Central memory CD8-positive, alpha-beta T cell (primary cell): Measurements from ENCODE around the gene RAD50.
"Not testable (repeated sequence)": the region's sequence is repeated elsewhere in the genome, so short reads cannot be mapped to it uniquely, and the experiment has no call there.

Experiments
- ATAC-seq: fragments of 150-1000 bp; cut with Tn5 transposase; replicated peaks from 2 replicates; pipeline ENCODE4 v1.10.0; 2022; ENCODE audit warnings: mild to moderate bottlenecking, moderate FRiP score, moderate number of reproducible peaks; ENCODE audit not compliant: poor library complexity, severe bottlenecking; ENCODE audit errors: extremely low read depth
- DNase-seq, 2 donors: peaks; one replicate each; pipeline ENCODE4 v3.0.0; 2021; ENCODE audit warnings: low spot score in 2 of 2
- H3K27ac Mint-ChIP-seq: one replicate; pipeline ENCODE4 v1.8.0; 2022; ENCODE audit warnings: low read depth, mild to moderate bottlenecking, moderate library complexity, mixed read lengths
- H3K27me3 Mint-ChIP-seq: one replicate; pipeline ENCODE4 v1.8.0; 2022; ENCODE audit warnings: mixed read lengths
- H3K36me3 Mint-ChIP-seq: one replicate; pipeline ENCODE4 v1.8.0; 2022; ENCODE audit warnings: mild to moderate bottlenecking, moderate library complexity, mixed read lengths; ENCODE audit not compliant: insufficient read depth
- H3K4me1 Mint-ChIP-seq: one replicate; pipeline ENCODE4 v1.8.0; 2022; ENCODE audit warnings: mixed read lengths
- H3K4me3 Mint-ChIP-seq: one replicate; pipeline ENCODE4 v1.8.0; 2022; ENCODE audit warnings: mild to moderate bottlenecking, moderate library complexity, mixed read lengths
- H3K9me3 Mint-ChIP-seq: one replicate; pipeline ENCODE4 v1.8.0; 2022; ENCODE audit warnings: mixed read lengths

The RAD50 gene

DNA sequence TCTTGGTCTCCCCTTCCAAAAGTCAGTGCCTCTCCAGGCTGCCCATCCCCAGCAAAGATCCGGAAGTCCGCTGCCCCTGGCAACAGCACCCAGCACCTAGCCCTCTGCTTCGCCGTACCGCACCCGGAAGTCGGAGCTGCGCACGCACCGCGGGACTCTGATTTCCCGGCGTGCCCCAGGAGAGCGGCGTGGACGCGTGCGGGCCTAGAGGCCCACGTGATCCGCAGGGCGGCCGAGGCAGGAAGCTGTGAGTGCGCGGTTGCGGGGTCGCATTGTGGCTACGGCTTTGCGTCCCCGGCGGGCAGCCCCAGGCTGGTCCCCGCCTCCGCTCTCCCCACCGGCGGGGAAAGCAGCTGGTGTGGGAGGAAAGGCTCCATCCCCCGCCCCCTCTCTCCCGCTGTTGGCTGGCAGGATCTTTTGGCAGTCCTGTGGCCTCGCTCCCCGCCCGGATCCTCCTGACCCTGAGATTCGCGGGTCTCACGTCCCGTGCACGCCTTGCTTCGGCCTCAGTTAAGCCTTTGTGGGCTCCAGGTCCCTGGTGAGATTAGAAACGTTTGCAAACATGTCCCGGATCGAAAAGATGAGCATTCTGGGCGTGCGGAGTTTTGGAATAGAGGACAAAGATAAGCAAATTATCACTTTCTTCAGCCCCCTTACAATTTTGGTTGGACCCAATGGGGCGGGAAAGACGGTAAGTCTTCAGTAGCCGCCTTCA, at the start of gene RAD50:
Gene RAD50 (plus strand): TSS at position 215 of the 715 bp plus-strand sequence. CDS start 348 bp downstream, at position 563.
- ATAC-seq (peak; percentile 95), DNase-seq (peak; percentile 83 to 85)
- no peaks in the 10 kb centered on the region for H3K9me3 Mint-ChIP-seq

DNA sequence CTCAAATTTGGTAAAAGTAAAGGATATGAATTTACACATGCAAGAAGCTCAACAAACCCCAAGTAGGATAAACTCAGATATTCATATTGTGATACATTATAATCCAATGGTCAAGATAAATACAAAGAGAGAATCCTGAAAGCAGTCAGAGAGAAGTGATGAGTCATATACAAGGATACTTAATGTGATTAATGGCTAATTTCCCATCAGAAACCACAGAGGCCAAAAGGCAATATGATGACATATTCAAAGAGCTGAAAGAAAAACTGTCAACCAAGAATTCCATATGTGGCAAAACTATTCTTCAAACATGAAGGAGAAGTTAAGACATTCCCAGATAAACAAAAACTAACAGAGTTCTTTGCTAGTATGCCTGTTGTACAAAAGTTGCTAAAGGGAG, 46.7 kb upstream of the RAD50 start:
- DNase-seq, result no peak
- no peaks in the 10 kb centered on the region for H3K36me3 Mint-ChIP-seq
- no peak for ATAC-seq
- H3K4me1 Mint-ChIP-seq, result no peaks in the 10 kb centered on the region
- H3K9me3 Mint-ChIP-seq, result no peaks in the 10 kb centered on the region
- no peak overlapping the region for H3K27ac Mint-ChIP-seq
- H3K27me3 Mint-ChIP-seq, result peaks cover 38% of the 10 kb centered on the region
- no peak overlapping the region for H3K4me3 Mint-ChIP-seq

More for the DNA sequence above, at the start of gene RAD50:
- H3K4me3 Mint-ChIP-seq, result peak within 1 kb of the TSS; percentile 93
- peaks cover 23% of the 10 kb centered on the region for H3K4me1 Mint-ChIP-seq
- no peaks in the 10 kb centered on the region for H3K27me3 Mint-ChIP-seq
- peaks cover 15% of the 10 kb centered on the region for H3K36me3 Mint-ChIP-seq
- H3K27ac Mint-ChIP-seq, result peak within 1 kb of the TSS; percentile 97

DNA sequence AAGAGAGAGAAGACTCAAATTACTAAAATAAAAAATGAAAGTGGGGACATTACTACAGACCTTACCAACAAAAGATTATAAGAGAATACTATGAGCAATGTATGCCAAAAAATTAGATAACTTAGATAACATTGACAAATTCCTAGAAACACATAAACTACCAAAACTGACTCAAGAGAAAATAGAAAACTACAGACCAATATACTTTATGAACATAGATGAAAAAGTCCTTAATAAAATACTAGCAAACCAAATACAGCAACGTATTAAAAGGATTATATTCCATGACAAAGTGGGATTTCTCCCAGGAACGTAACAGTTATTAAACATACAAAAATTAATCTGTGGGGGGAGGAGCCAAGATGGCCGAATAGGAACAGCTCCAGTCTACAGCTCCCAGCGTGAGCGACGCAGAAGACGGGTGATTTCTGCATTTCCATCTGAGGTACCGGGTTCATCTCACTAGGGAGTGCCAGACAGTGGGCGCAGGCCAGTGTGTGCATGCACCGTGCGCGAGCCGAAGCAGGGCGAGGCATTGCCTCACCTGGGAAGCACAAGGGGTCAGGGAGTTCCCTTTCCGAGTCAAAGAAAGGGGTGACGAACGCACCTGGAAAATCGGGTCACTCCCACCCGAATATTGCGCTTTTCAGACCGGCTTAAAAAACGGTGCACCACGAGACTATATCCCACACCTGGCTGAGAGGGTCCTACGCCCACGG, 43.0 kb upstream of the RAD50 start:
- not testable (repeated sequence) for H3K4me3 Mint-ChIP-seq, H3K9me3 Mint-ChIP-seq, ATAC-seq, H3K36me3 Mint-ChIP-seq, DNase-seq, H3K27ac Mint-ChIP-seq, H3K4me1 Mint-ChIP-seq
- H3K27me3 Mint-ChIP-seq, result peaks cover 30% of the 10 kb centered on the region

- ATAC-seq, H3K36me3 Mint-ChIP-seq, H3K4me3 Mint-ChIP-seq, DNase-seq, H3K27me3 Mint-ChIP-seq, H3K9me3 Mint-ChIP-seq, H3K27ac Mint-ChIP-seq: not testable (repeated sequence)
- H3K4me1 Mint-ChIP-seq, result peaks cover 12% of the 10 kb centered on the region
Observed at GRCh38 chr5:132522067-132522466, 34.7 kb upstream of the RAD50 start.

- H3K27ac Mint-ChIP-seq, ATAC-seq, DNase-seq, H3K27me3 Mint-ChIP-seq, H3K9me3 Mint-ChIP-seq, H3K36me3 Mint-ChIP-seq, H3K4me3 Mint-ChIP-seq: not testable (repeated sequence)
- H3K4me1 Mint-ChIP-seq, result peaks cover 18% of the 10 kb centered on the region
Observed at GRCh38 chr5:132524877-132525276, 31.9 kb upstream of the RAD50 start.

DNA sequence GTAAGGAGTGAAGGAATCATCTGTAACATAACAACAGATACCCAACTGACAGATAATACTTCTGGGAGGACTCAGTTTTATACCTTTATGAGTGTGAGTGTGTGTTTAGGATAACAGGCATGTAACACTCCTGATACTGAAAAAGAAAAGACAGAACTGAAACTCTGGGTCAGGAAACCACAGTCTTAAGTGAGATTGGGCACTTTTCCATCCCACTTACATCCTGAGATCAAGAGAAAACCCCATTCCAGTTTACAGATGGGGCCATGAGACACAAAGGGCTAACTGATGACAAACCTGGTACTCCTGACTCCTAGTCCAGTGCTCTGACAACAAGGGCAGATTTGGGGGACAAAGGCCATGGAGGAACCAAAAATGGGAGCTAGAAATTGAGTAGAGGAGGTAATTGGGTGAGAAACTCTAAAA, 31.5 kb upstream of the RAD50 start:
- peaks cover 18% of the 10 kb centered on the region for H3K4me1 Mint-ChIP-seq
- H3K4me3 Mint-ChIP-seq, result no peak overlapping the region

DNA sequence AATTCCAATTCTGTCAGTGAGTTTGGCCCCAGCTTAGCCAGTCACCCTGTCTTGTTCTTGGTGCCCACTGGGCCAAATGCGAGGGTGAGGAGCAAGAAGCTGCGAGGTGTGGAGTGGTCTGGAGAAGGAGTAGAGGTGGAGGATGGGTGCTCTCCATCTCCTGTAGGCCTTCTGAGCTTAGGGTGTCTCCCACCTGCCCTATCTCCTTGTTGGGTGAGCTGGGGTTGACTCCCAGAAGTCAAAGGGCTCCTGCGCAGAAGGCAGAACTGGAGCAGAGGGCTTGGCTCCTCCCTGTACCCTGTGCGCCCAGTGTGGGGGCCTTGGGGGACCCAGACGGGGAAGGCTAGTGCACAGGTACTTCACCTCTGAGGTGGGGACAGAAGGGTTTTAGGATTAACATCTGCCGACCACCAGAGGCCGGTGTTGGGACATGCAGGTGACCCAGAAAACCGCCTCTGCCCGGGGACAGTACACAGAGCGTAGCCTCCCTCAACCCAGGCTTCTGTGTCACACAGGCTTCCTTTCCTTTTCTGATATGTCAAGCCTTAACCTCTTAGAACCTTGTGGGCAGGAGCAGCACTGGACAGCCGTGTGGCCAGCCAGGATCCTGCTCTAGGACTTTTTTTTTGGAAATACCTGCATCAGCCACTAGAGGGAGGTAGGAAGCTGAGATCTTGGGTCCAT, 30.3 kb upstream of the RAD50 start:
- peaks cover 24% of the 10 kb centered on the region for H3K4me1 Mint-ChIP-seq
- no peak overlapping the region for H3K27ac Mint-ChIP-seq
- H3K9me3 Mint-ChIP-seq, result no peaks in the 10 kb centered on the region
- ATAC-seq (peak; percentile 54), DNase-seq (peak; percentile 23 to 36)
- H3K4me3 Mint-ChIP-seq, result no peak overlapping the region
- H3K36me3 Mint-ChIP-seq, result no peaks in the 10 kb centered on the region
- H3K27me3 Mint-ChIP-seq, result peaks cover 6% of the 10 kb centered on the region

More for the DNA sequence above, 31.5 kb upstream of the RAD50 start:
- Mint-ChIP-seq H3K27ac (no peak overlapping the region), H3K9me3 (no peaks in the 10 kb centered on the region), H3K36me3 (no peaks in the 10 kb centered on the region), H3K27me3 (no peaks in the 10 kb centered on the region)
- ATAC-seq (no peak), DNase-seq (no peak)

- peaks cover 12% of the 10 kb centered on the region for H3K27me3 Mint-ChIP-seq
- H3K9me3 Mint-ChIP-seq, result no peaks in the 10 kb centered on the region
- H3K4me3 Mint-ChIP-seq, result no peak overlapping the region
- H3K4me1 Mint-ChIP-seq, result peaks cover 26% of the 10 kb centered on the region
- H3K27ac Mint-ChIP-seq, result no peak overlapping the region
- DNase-seq (no peak), ATAC-seq (peak; percentile 8)
- no peaks in the 10 kb centered on the region for H3K36me3 Mint-ChIP-seq
Observed at GRCh38 chr5:132526974-132527564, 29.7 kb upstream of the RAD50 start.

- no peak for ATAC-seq
Observed at GRCh38 chr5:132528021-132528420, 28.8 kb upstream of the RAD50 start.

GRCh38 chr5:132528866-132529634, 27.7 kb upstream of the RAD50 start:
- Mint-ChIP-seq H3K36me3 (no peaks in the 10 kb centered on the region), H3K27me3 (peaks cover 20% of the 10 kb centered on the region), H3K4me3 (no peak overlapping the region), H3K27ac (no peak overlapping the region), H3K9me3 (no peaks in the 10 kb centered on the region), H3K4me1 (peaks cover 26% of the 10 kb centered on the region)
- DNase-seq (no peak), ATAC-seq (peak; percentile 57)

More at GRCh38 chr5:132528021-132528420, 28.8 kb upstream of the RAD50 start:
- Mint-ChIP-seq H3K27me3 (peaks cover 20% of the 10 kb centered on the region), H3K36me3 (no peaks in the 10 kb centered on the region), H3K9me3 (no peaks in the 10 kb centered on the region), H3K4me1 (peaks cover 26% of the 10 kb centered on the region), H3K4me3 (no peak overlapping the region), H3K27ac (no peak overlapping the region)
- DNase-seq, result no peak

- ATAC-seq (no peak), DNase-seq (no peak)
- Mint-ChIP-seq H3K36me3 (no peaks in the 10 kb centered on the region), H3K27me3 (peaks cover 32% of the 10 kb centered on the region), H3K9me3 (no peaks in the 10 kb centered on the region), H3K4me3 (no peak overlapping the region), H3K27ac (no peak overlapping the region), H3K4me1 (peaks cover 19% of the 10 kb centered on the region)
Observed at GRCh38 chr5:132530946-132531345, 25.8 kb upstream of the RAD50 start.

DNA sequence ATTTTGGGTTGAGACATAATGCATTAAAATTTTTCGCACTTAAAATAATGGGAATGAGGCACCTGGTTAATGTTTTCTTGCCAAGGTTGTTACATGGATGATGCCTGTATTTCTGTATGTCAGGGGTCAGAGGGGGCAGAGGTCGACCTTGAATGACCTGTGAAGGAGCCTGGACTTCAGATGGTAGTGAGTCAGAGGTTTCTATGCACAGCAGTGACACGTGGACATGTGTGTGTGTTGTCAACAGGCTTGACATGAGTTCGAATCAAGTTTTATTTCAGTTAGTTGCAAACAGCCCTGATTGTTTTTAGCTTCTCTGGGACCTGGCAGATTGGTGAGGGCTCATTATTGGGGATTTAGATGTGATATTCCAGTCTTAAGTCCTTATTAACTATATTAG, 17.1 kb upstream of the RAD50 start:
- H3K36me3 Mint-ChIP-seq, result no peaks in the 10 kb centered on the region
- ATAC-seq, result no peak
- no peak overlapping the region for H3K4me3 Mint-ChIP-seq
- peaks cover 22% of the 10 kb centered on the region for H3K27me3 Mint-ChIP-seq
- no peaks in the 10 kb centered on the region for H3K4me1 Mint-ChIP-seq
- no peak overlapping the region for H3K27ac Mint-ChIP-seq
- DNase-seq, result no peak
- no peaks in the 10 kb centered on the region for H3K9me3 Mint-ChIP-seq
